ENCODE measurements around the gene MAD2L1BP.

DNA sequence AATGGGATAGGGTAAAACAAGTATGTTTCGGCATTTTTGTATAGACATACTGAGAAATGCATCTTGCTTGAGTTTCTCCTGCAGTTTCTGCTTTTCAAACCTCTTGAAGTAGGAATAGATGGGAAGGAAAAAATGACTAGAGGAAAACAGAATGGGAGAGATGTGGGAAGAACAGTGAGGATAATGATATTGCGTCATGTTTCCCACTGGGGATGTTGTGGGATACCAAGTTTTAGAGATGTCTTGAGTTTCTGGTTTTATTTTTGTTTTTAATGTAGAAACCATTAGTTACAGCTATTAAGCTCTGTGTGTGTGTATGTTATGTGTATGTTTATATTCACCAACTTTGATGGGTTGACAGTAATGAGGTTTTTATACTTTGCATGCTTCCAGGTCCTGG, 35.0 kb upstream of the MAD2L1BP start:
- TF ChIP-seq SUZ12 (IDR thresholded peaks at IDR 0.05; ENCODE audit: extremely low read depth, insufficient read depth, insufficient read length) = no peak
- no peak for TF ChIP-seq ZNF274 (IDR thresholded peaks at IDR 0.05; ENCODE audit: low read depth, low read length)

All from NT2/D1 (cell line).